ENCODE results near the gene GRID1. TPM values are rescaled to one million over a fixed set of nuclear protein-coding genes. Genes with fewer than 3 reads are reported as not detected.

Gene GRID1
- total RNA-seq, 1 experiment from 2014 or later: 5.6 TPM

GRCh38 chr10:86226016-86226415 is 140.6 kb downstream of the GRID1 start:
- POLR2A ChIA-PET: no interaction called here
- no TSS peak for BruUV-seq (replicated peaks)
- H3K9me3 ChIP-seq (ENCODE audit: control insufficient read depth in 1 of 2, insufficient read depth in 1 of 2, low read depth in 1 of 2, low read length in 2 of 2): no peaks in the 10 kb centered on the region
- H3K9ac ChIP-seq (ENCODE audit: low read length): no peak overlapping the region
- no peak overlapping the region for H2AFZ ChIP-seq (ENCODE audit: low read depth, low read length, poor library complexity, severe bottlenecking)
- RAD21 ChIA-PET (ENCODE audit: low non-redundant PET in 1 of 2, low total read pairs in 2 of 2, uncharacterized antibody in 2 of 2, unreplicated experiment in 2 of 2): no interaction called here
- H3K9me2 ChIP-seq (ENCODE audit: insufficient read depth): no peaks in the 10 kb centered on the region
- CTCF ChIA-PET: no interaction called here
- TF ChIP-seq SRF (IDR thresholded peaks at IDR 0.05; ENCODE audit: low read depth) (no peak), FOSL1 (IDR thresholded peaks at IDR 0.05; ENCODE audit: low read depth) (no peak), CEBPB (IDR thresholded peaks at IDR 0.05; ENCODE audit: low read depth) (no peak), EZH2 (IDR thresholded peaks at IDR 0.05) (no peak), CBX3 (IDR thresholded peaks at IDR 0.05; ENCODE audit: low read depth) (no peak), SP1 (IDR thresholded peaks at IDR 0.05; ENCODE audit: low read depth) (no peak), POLR2AphosphoS5 (IDR thresholded peaks at IDR 0.05; ENCODE audit: low read depth, low read length) (no peak), ZBTB33 (IDR thresholded peaks at IDR 0.05; ENCODE audit: extremely low read depth, insufficient replicate concordance, low read length) (no peak), ZNF274 (IDR thresholded peaks at IDR 0.05; ENCODE audit: low read depth, low read length) (no peak), EGR1 (IDR thresholded peaks at IDR 0.05; ENCODE audit: low read depth) (no peak), MAX (IDR thresholded peaks at IDR 0.05) (no peak), EZH2phosphoT487 (IDR thresholded peaks at IDR 0.05; ENCODE audit: borderline replicate concordance) (no peak), TCF7L2 (IDR thresholded peaks at IDR 0.05; ENCODE audit: borderline replicate concordance, extremely low read depth, insufficient read depth, insufficient read length) (no peak), ELF1 (IDR thresholded peaks at IDR 0.05; ENCODE audit: borderline replicate concordance, low read depth) (no peak), CTCF (IDR thresholded peaks at IDR 0.05 in 2 of 3, conservative IDR thresholded peaks at IDR 0.05 in 1 of 3; ENCODE audit: borderline replicate concordance in 1 of 3, insufficient read depth in 1 of 3, low read depth in 2 of 3, low read length in 2 of 3) (no peak), JUND (IDR thresholded peaks at IDR 0.05) (no peak), POLR2A (IDR thresholded peaks at IDR 0.05; ENCODE audit: borderline replicate concordance, extremely low read depth, insufficient read depth, insufficient read length) (no peak)
- TF ChIP-seq, protein P1, sequence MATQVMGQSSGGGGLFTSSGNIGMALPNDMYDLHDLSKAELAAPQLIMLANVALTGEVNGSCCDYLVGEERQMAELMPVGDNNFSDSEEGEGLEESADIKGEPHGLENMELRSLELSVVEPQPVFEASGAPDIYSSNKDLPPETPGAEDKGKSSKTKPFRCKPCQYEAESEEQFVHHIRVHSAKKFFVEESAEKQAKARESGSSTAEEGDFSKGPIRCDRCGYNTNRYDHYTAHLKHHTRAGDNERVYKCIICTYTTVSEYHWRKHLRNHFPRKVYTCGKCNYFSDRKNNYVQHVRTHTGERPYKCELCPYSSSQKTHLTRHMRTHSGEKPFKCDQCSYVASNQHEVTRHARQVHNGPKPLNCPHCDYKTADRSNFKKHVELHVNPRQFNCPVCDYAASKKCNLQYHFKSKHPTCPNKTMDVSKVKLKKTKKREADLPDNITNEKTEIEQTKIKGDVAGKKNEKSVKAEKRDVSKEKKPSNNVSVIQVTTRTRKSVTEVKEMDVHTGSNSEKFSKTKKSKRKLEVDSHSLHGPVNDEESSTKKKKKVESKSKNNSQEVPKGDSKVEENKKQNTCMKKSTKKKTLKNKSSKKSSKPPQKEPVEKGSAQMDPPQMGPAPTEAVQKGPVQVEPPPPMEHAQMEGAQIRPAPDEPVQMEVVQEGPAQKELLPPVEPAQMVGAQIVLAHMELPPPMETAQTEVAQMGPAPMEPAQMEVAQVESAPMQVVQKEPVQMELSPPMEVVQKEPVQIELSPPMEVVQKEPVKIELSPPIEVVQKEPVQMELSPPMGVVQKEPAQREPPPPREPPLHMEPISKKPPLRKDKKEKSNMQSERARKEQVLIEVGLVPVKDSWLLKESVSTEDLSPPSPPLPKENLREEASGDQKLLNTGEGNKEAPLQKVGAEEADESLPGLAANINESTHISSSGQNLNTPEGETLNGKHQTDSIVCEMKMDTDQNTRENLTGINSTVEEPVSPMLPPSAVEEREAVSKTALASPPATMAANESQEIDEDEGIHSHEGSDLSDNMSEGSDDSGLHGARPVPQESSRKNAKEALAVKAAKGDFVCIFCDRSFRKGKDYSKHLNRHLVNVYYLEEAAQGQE (IDR thresholded peaks at IDR 0.05; ENCODE audit: low read depth): no peak
- TF ChIP-seq, protein P2, sequence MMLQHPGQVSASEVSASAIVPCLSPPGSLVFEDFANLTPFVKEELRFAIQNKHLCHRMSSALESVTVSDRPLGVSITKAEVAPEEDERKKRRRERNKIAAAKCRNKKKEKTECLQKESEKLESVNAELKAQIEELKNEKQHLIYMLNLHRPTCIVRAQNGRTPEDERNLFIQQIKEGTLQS (IDR thresholded peaks at IDR 0.05): no peak
- H3K27me3 ChIP-seq (ENCODE audit: insufficient read depth, low read length): no peaks in the 10 kb centered on the region
- no peaks in the 10 kb centered on the region for H3K79me2 ChIP-seq (ENCODE audit: insufficient read depth, low read length)
- DNase-seq (ENCODE audit: low read depth, low spot score) (no peak), ATAC-seq (no peak)
- intact Hi-C loops (cut with micrococcal nuclease): no loop called here
- no peak overlapping the region for H3K4me3 ChIP-seq (replicated peaks in 1 of 2; ENCODE audit: low read depth in 1 of 2, low read length in 2 of 2)
- H3K36me3 ChIP-seq (ENCODE audit: control insufficient read depth in 1 of 2, insufficient read depth in 2 of 2, low read length in 2 of 2): no peaks in the 10 kb centered on the region
- no peak overlapping the region for H3K4me2 ChIP-seq (ENCODE audit: low read length)
- no peaks in the 10 kb centered on the region for H4K20me1 ChIP-seq (ENCODE audit: insufficient read depth)
- H3K4me1 ChIP-seq (ENCODE audit: control insufficient read depth in 1 of 2, insufficient read depth in 2 of 2, low read length in 2 of 2): peaks cover 0 to 20% of the 10 kb centered on the region in 2 experiments; a peak in 1 of 4 replicates
- H3K27ac ChIP-seq (ENCODE audit: low read depth, low read length): no peak overlapping the region

Measured in HCT116 (cell line).